Naive thymus-derived CD4-positive, alpha-beta T cell (primary cell): ENCODE data around the gene CLASP1. TPM values are rescaled to one million over a fixed set of nuclear protein-coding genes. Genes with fewer than 3 reads are reported as not detected.

Source experiments
- ATAC-seq: fragments of 150-1000 bp; cut with Tn5 transposase; 2 replicates; pipeline ENCODE4 v1.10.0; 2021; ENCODE audit warnings: mild to moderate bottlenecking, moderate library complexity
- CTCF ChIA-PET: fragments of 350-600 bp; sonication (Branson Sonifier 250); formaldehyde crosslinking; loops from one replicate; lab custom pipeline; 2021; ENCODE audit warnings: antibody characterized with exemption; lab: Charles Lee
- POLR2A ChIA-PET: fragments of 350-600 bp; sonication (Branson Sonifier 250); formaldehyde crosslinking; loops from one replicate; lab custom pipeline; 2021; ENCODE audit warnings: antibody characterized with exemption, inconsistent platforms; lab: Charles Lee
- DNase-seq, 9 donors: peaks; one replicate each; pipeline versions ENCODE4 v3.0.0 to v3.0.0-alpha.2; 2020 to 2022; ENCODE audit warnings: mixed read lengths in 1 of 9
- H3K27ac ChIP-seq: one replicate; pipeline ENCODE4 v1.7.0; 2013; ENCODE audit warnings: mild to moderate bottlenecking, low read depth, low read length, moderate library complexity
- H3K27me3 ChIP-seq, 2 donors: one replicate each; pipeline ENCODE4 v1.7.0; 2013; ENCODE audit warnings: low read length in 2 of 2, mild to moderate bottlenecking in 2 of 2, moderate library complexity in 2 of 2; ENCODE audit not compliant: control insufficient read depth in 2 of 2, insufficient read depth in 2 of 2
- H3K36me3 ChIP-seq, 3 experiments: 1 replicate in 2 of 3; 2 replicates in 1 of 3; pipeline ENCODE4 v1.7.0; 2013; ENCODE audit warnings: low read length in 3 of 3, mild to moderate bottlenecking in 3 of 3, moderate library complexity in 1 of 3; ENCODE audit not compliant: insufficient read depth in 3 of 3, control insufficient read depth in 2 of 3
- H3K4me1 ChIP-seq, 2 donors: one replicate each; pipeline ENCODE4 v1.7.0; 2013; ENCODE audit warnings: low read length in 2 of 2, mild to moderate bottlenecking in 2 of 2, moderate library complexity in 1 of 2; ENCODE audit not compliant: control insufficient read depth in 2 of 2, insufficient read depth in 2 of 2
- H3K4me3 ChIP-seq: 2 replicates; pipeline ENCODE4 v1.7.0; 2013; ENCODE audit warnings: mild to moderate bottlenecking, low read length
- H3K9me3 ChIP-seq, 3 experiments: 1 replicate in 2 of 3; 2 replicates in 1 of 3; pipeline ENCODE4 v1.7.0; 2013; ENCODE audit warnings: low read length in 3 of 3; ENCODE audit not compliant: control insufficient read depth in 2 of 3
- H3K27ac Mint-ChIP-seq, 9 donors: one replicate each; pipeline ENCODE4 v1.8.0; 2020 to 2022; ENCODE audit warnings: mixed read lengths in 9 of 9, mild to moderate bottlenecking in 8 of 9, moderate library complexity in 5 of 9, inconsistent platforms in 2 of 9
- H3K27me3 Mint-ChIP-seq, 5 donors: one replicate each; pipeline ENCODE4 v1.8.0; 2021 to 2022; ENCODE audit warnings: mixed read lengths in 5 of 5, mild to moderate bottlenecking in 1 of 5
- H3K36me3 Mint-ChIP-seq, 5 donors: one replicate each; pipeline ENCODE4 v1.8.0; 2020 to 2022; ENCODE audit warnings: mixed read lengths in 5 of 5, mild to moderate bottlenecking in 3 of 5, inconsistent platforms in 1 of 5
- H3K4me1 Mint-ChIP-seq, 7 donors: one replicate each; pipeline ENCODE4 v1.8.0; 2020 to 2022; ENCODE audit warnings: mixed read lengths in 7 of 7, mild to moderate bottlenecking in 3 of 7, inconsistent platforms in 1 of 7
- H3K4me3 Mint-ChIP-seq, 10 donors: one replicate each; pipeline ENCODE4 v1.8.0; 2020 to 2022; ENCODE audit warnings: mild to moderate bottlenecking in 10 of 10, mixed read lengths in 10 of 10, moderate library complexity in 6 of 10, inconsistent platforms in 2 of 10
- H3K9me3 Mint-ChIP-seq, 11 donors: one replicate each; pipeline ENCODE4 v1.8.0; 2020 to 2022; ENCODE audit warnings: mixed read lengths in 11 of 11, mild to moderate bottlenecking in 4 of 11, inconsistent platforms in 1 of 11, moderate library complexity in 1 of 11
- intact Hi-C, 2 donors: fragments of 100-400 bp; cut with micrococcal nuclease; formaldehyde crosslinking; loops; one replicate each; pipeline ENCODE4 v1.15.1; 2023
- polyA plus RNA-seq, 2 donors: library from polyadenylated mRNA; unstranded; fragments of 300-500 nt; fragmentation: Illumina TruSeq; gene quantifications; one replicate each; pipeline ENCODE4 v1.2.3, GENCODE V29; 2021
- total RNA-seq, 6 experiments: library from RNA in 5 of 6; stranded (reverse) in 5 of 6; gene quantifications; 1 replicate in 5 of 6; 2 replicates in 1 of 6; pipeline ENCODE4 v1.2.3 and lab custom pipeline; 2021 to 2026

The CLASP1 gene
- total and polyA plus RNA-seq, 7 experiments from 2014 or later = 13.8 to 76.3 (median 61.6) TPM

DNA sequence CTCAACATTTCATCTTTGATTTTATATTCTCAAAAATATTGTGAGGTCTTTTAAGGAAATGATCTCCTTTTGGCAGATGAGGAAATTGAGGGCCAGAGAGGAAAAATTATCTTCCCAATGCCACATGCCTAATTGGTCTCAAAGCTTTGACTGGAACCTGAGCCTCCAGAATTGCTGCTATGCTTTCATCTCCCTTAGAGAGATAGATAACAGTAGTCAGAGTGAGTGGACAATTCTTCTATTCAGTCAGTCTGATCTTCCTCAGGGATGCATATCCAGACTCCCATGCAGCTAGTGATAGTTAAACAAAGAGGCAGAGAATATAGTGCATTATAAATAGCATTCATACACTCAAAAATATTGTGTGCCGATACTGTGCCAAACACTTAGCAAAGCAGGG lies 3.8 kb upstream of the CLASP1 start:
- Histone ChIP-seq H3K27ac (no peak overlapping the region), H3K4me3 (no peak overlapping the region), H3K9me3 (no peaks in the 10 kb centered on the region), H3K27me3 (no peaks in the 10 kb centered on the region), H3K4me1 (peaks cover 6 to 11% of the 10 kb centered on the region in 2 donors), H3K36me3 (peaks cover 0 to 5% (median 0%) of the 10 kb centered on the region in 3 experiments)
- Mint-ChIP-seq H3K4me3 (no peak overlapping the region), H3K27me3 (peaks cover 0 to 2% (median 0%) of the 10 kb centered on the region in 5 donors), H3K36me3 (peaks cover 3 to 25% (median 10%) of the 10 kb centered on the region in 5 donors), H3K9me3 (peaks cover 0 to 8% (median 0%) of the 10 kb centered on the region in 11 donors), H3K27ac (peak overlapping the region in 6 of 9 donors; percentile 1 to 79 (median 34)), H3K4me1 (peaks cover 36 to 71% (median 60%) of the 10 kb centered on the region in 7 donors)
- no peak for ATAC-seq
- no peak for DNase-seq
- intact Hi-C loops = no loop called here
- ChIA-PET POLR2A (no interaction called here), CTCF (no interaction called here)

DNA sequence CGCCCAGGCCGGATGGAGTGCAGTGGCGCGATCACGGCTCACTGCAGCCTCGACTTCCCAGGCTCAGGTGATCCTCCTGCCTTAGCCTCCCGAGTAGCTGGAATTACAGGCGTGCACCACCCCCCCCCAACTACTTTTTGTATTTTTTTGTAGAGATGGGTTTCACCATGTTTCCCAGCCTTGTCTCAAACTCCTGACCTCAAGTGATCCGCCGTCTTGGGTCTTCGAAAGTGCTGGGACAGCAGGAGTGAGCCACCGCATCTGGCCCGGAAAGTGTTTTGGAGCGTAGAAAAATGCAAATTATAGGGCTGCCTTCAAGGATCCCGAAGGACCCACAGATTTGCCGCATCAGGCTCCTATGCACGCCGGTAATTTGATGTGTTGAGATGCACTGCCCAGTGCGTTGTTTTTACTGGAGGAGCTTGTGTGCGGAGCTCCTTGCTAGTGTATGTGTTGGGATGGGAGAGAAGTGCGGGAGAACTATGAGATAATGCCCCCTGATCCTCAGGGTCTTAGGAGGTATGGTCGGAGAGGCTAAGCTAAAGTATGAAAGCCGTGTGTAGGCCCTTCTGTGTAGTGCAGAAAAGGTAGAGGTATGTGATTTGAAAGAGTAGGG lies 1.2 kb upstream of the CLASP1 start:
- ATAC-seq (no peak), DNase-seq (peak in 5 of 9 donors; percentile 4 to 25 (median 16))
- peaks cover 0 to 5% (median 0%) of the 10 kb centered on the region in 3 experiments for H3K36me3 ChIP-seq
- H3K27me3 ChIP-seq = no peaks in the 10 kb centered on the region
- Mint-ChIP-seq H3K4me3 (peak overlapping the region; percentile 92 to 100 (median 98)), H3K27ac (peak overlapping the region; percentile 98 to 100 (median 99)), H3K36me3 (peaks cover 3 to 27% (median 12%) of the 10 kb centered on the region in 5 donors), H3K27me3 (peaks cover 0 to 2% (median 0%) of the 10 kb centered on the region in 5 donors), H3K9me3 (peaks cover 0 to 8% (median 0%) of the 10 kb centered on the region in 11 donors), H3K4me1 (peaks cover 52 to 88% (median 74%) of the 10 kb centered on the region in 7 donors)
- CTCF ChIA-PET = interaction anchor here (0.5 to 1.2 kb wide), 3 partner anchors 119 to 247 kb away, joined by 3 to 5 read pairs (median 3); no protein-coding TSS in a partner anchor
- H3K4me1 ChIP-seq = peaks cover 10 to 11% of the 10 kb centered on the region in 2 donors
- H3K4me3 ChIP-seq = peak overlapping the region; percentile 88
- no peaks in the 10 kb centered on the region for H3K9me3 ChIP-seq
- intact Hi-C loops = loop anchor here in 1 of 2 donors (1.0 kb wide), 1 partner anchor 49 kb away; no protein-coding TSS in a partner anchor
- peak overlapping the region; percentile 90 for H3K27ac ChIP-seq
- POLR2A ChIA-PET = interaction anchor here (0.6 to 4.9 kb wide), 15 partner anchors 15 to 203 kb away, joined by 3 to 64 read pairs (median 4); partner anchors contain the start of genes NIFK, RNU4ATAC and TSN

DNA sequence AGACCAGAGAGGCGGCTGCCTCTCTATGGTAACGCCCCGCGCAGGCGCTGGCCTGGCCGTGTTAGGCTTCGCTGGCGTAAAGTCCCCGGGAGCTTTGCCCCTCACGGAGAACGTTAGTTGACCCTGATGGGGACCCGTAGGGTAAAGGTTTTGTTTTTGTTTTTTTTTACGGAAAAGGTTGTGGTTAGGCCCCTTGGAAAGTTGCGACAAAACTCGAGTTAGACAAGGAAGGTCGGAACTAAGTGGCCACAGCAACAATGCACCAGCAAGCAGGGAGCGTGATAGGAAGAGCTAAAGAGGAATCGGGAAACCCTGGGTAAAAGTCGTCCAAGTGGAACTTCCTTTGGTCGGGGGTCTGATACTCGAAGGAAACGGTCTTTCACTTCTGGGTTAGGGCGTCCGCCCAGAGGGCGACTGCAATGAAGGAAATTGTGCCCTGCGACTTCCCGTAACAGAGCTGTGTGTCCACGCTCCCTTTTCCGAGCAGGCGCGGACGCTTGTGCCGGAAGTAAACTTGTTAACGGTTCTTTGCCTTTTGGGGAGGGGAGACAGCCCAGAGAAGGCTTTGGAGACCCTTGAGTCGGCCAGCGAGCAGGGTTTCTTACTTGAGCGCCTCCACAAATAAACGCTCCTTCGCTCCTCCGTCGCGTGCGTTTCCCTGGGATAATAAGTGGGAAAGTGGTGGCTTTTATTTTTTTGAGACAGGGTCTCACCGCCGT lies 493 bp upstream of the CLASP1 start:
- Histone ChIP-seq H3K27ac (peak overlapping the region; percentile 90), H3K36me3 (peaks cover 0 to 5% (median 0%) of the 10 kb centered on the region in 3 experiments), H3K4me1 (peaks cover 10 to 11% of the 10 kb centered on the region in 2 donors), H3K27me3 (no peaks in the 10 kb centered on the region), H3K9me3 (no peaks in the 10 kb centered on the region), H3K4me3 (peak overlapping the region; percentile 88)
- peak overlapping the region; percentile 98 to 100 (median 99) for H3K27ac Mint-ChIP-seq
- CTCF ChIA-PET = interaction anchor here (0.5 to 1.2 kb wide), 3 partner anchors 118 to 246 kb away, joined by 3 to 5 read pairs (median 3); no protein-coding TSS in a partner anchor
- peaks cover 54 to 88% (median 76%) of the 10 kb centered on the region in 7 donors for H3K4me1 Mint-ChIP-seq
- peak; percentile 89 to 99 (median 97) for DNase-seq
- peak; percentile 97 for ATAC-seq
- peak overlapping the region; percentile 92 to 100 (median 98) for H3K4me3 Mint-ChIP-seq
- H3K27me3 Mint-ChIP-seq = peaks cover 0 to 2% (median 0%) of the 10 kb centered on the region in 5 donors
- H3K9me3 Mint-ChIP-seq = peaks cover 0 to 8% (median 0%) of the 10 kb centered on the region in 11 donors
- intact Hi-C loops = loop anchor here (1.0 to 10.0 kb wide), 11 partner anchors 50 to 1952 kb away; partner anchors contain the start of genes NIFK (in 2 of the 2), TSN (in 2 of the 2), PTPN4 (in 1 of the 2) and RNU4ATAC (in 1 of the 2)
- peaks cover 3 to 28% (median 14%) of the 10 kb centered on the region in 5 donors for H3K36me3 Mint-ChIP-seq
- POLR2A ChIA-PET = interaction anchor here (0.8 to 4.9 kb wide), 18 partner anchors 13 to 203 kb away, joined by 3 to 64 read pairs (median 4); partner anchors contain the start of genes NIFK, RNU4ATAC and TSN

DNA sequence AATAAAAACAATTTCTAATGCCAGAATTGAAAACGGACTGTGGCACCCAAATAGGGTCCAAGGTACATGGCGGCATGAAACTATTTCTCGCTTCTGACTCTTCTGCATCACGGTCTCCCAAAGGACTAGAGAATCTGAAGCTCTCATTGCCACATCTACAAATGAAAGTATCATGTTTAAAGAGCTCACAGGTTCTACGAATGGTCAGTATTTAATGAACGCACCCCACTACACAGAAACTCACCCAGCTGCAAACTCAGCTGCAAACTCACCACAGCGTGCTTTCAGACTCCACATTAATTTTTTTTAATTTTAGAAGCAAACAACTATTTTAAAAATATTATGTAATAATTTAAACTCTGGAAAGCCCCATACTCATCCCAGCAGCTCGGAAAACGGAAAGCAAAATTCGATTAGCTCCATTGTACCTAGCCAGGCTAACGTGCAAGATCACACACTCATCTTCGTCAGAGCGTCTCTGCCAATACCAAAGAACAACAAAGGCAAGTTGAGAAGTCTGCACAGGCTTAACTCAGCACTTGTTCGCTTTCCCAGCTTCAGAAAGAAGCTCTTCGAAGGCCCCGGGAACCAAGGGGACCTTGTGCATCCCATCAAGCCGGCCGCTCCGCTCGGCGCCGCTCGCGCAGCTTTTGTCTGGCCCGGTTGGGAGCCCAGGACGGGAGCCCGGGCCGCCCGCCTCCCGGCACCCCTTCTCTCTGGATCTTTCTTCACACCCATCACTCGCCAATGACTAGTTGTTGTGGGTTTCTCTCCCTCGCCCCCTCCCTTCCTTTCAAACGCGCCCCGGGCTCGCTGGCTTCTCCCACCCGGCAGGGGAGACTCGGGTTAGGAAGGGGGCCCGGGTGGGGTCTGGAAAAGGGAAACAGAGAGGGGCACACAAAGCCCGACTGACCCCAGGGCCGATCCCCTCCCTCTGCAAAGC lies 785 bp downstream of the CLASP1 start:
- POLR2A ChIA-PET = interaction anchor here (1.0 to 4.9 kb wide), 8 partner anchors 11 to 122 kb away, joined by 3 to 64 read pairs (median 7); partner anchors contain the start of genes NIFK and RNU4ATAC
- peak overlapping the region; percentile 88 for H3K4me3 ChIP-seq
- H3K9me3 ChIP-seq = no peaks in the 10 kb centered on the region
- H3K27me3 ChIP-seq = no peaks in the 10 kb centered on the region
- Mint-ChIP-seq H3K36me3 (peaks cover 0 to 20% (median 7%) of the 10 kb centered on the region in 5 donors), H3K4me3 (peak overlapping the region; percentile 92 to 100 (median 98)), H3K27ac (peak overlapping the region; percentile 92 to 99 (median 99)), H3K4me1 (peaks cover 53 to 87% (median 72%) of the 10 kb centered on the region in 7 donors), H3K27me3 (peaks cover 0 to 2% (median 0%) of the 10 kb centered on the region in 5 donors), H3K9me3 (peaks cover 0 to 8% (median 0%) of the 10 kb centered on the region in 11 donors)
- peaks cover 10 to 11% of the 10 kb centered on the region in 2 donors for H3K4me1 ChIP-seq
- CTCF ChIA-PET = interaction anchor here (0.6 to 1.4 kb wide), 3 partner anchors 20 to 118 kb away, joined by 3 to 6 read pairs (median 3); partner anchors contain the start of gene RNU4ATAC
- peak; percentile 41 for ATAC-seq
- intact Hi-C loops = loop anchor here (1.0 to 10.0 kb wide), 12 partner anchors 14 to 1951 kb away; partner anchors contain the start of genes NIFK (in 2 of the 2), TSN (in 2 of the 2), PTPN4 (in 1 of the 2) and RNU4ATAC (in 1 of the 2)
- peak overlapping the region; percentile 90 for H3K27ac ChIP-seq
- peak; percentile 35 to 76 (median 66) for DNase-seq
- H3K36me3 ChIP-seq = peaks cover 0 to 5% (median 0%) of the 10 kb centered on the region in 3 experiments

DNA sequence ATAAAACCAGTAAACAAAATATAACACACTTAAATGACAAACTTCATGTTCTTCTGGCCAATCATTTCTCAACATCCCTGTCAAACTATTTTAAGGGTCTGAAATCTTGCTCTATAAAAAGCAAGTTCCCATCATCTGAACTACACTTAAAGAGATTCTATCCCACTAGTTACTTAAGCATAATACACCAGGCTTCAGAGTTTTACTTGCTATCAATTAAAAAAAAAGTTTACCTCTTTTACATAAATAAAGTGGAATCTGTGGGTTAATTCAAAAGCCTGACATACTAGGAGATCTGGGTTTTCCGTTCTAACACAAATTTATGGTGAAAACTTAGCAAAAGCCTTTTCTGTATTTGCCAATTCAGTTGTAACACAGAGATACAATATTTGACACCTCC lies 1.9 kb downstream of the CLASP1 start:
- peaks cover 52 to 83% (median 69%) of the 10 kb centered on the region in 7 donors for H3K4me1 Mint-ChIP-seq
- intact Hi-C loops = loop anchor here (5.0 to 10.0 kb wide), 3 partner anchors 245 to 1950 kb away; no protein-coding TSS in a partner anchor

More for the DNA sequence above, 1.9 kb downstream of the CLASP1 start:
- Mint-ChIP-seq H3K27ac (peak overlapping the region in 8 of 9 donors; percentile 8 to 99 (median 84)), H3K9me3 (peaks cover 0 to 8% (median 0%) of the 10 kb centered on the region in 11 donors), H3K27me3 (peaks cover 0 to 2% (median 0%) of the 10 kb centered on the region in 5 donors), H3K4me3 (peak overlapping the region; percentile 36 to 100 (median 95)), H3K36me3 (peaks cover 0 to 19% (median 5%) of the 10 kb centered on the region in 5 donors)
- no peaks in the 10 kb centered on the region for H3K9me3 ChIP-seq
- peak overlapping the region; percentile 90 for H3K27ac ChIP-seq
- peaks cover 10 to 11% of the 10 kb centered on the region in 2 donors for H3K4me1 ChIP-seq
- POLR2A ChIA-PET = interaction anchor here (0.7 to 4.1 kb wide), 2 partner anchors 10 to 116 kb away, joined by 5 to 64 read pairs; partner anchors contain the start of gene RNU4ATAC
- CTCF ChIA-PET = no interaction called here
- H3K36me3 ChIP-seq = peaks cover 0 to 5% (median 0%) of the 10 kb centered on the region in 3 experiments
- ATAC-seq (no peak), DNase-seq (no peak)
- H3K27me3 ChIP-seq = no peaks in the 10 kb centered on the region
- no peak overlapping the region for H3K4me3 ChIP-seq
